GM21360 (cell line): ENCODE results near the gene NR4A2.

ENCODE experiments used
- ATAC-seq: cut with Tn5 transposase; IDR thresholded peaks from one replicate; pipeline ENCODE4 v1.9.1; 2021; ENCODE audit warnings: mild to moderate bottlenecking, moderate library complexity; ENCODE audit not compliant: unreplicated experiment

NR4A2 gene

GRCh38 chr2:156340804-156341451 lies 8.4 kb upstream of the NR4A2 start:
- ATAC-seq = no peak

GRCh38 chr2:156340377-156340776 lies 7.9 kb upstream of the NR4A2 start:
- no peak for ATAC-seq

- no peak for ATAC-seq
Measured at GRCh38 chr2:156339865-156340264, 7.3 kb upstream of the NR4A2 start.

- no peak for ATAC-seq
Measured at GRCh38 chr2:156339110-156339847, 6.8 kb upstream of the NR4A2 start.

GRCh38 chr2:156338578-156338977 lies 6.1 kb upstream of the NR4A2 start:
- ATAC-seq = no peak

- ATAC-seq = peak; percentile 27
Measured at GRCh38 chr2:156334496-156335478, 2.3 kb upstream of the NR4A2 start.

- ATAC-seq = peak; percentile 27
Measured at GRCh38 chr2:156333951-156334495, 1.5 kb upstream of the NR4A2 start.

GRCh38 chr2:156333274-156333950 lies 891 bp upstream of the NR4A2 start:
- peak; percentile 17 for ATAC-seq

- no peak for ATAC-seq
Measured at GRCh38 chr2:156332284-156332533, 312 bp downstream of the NR4A2 start.

- ATAC-seq = no peak
Measured at GRCh38 chr2:156331572-156332283, 793 bp downstream of the NR4A2 start.

- ATAC-seq = no peak
Measured at GRCh38 chr2:156329927-156330726, 2.4 kb downstream of the NR4A2 start.

- ATAC-seq = no peak
Measured at GRCh38 chr2:156329031-156329926, 3.2 kb downstream of the NR4A2 start.

GRCh38 chr2:156327835-156328695 lies 4.5 kb downstream of the NR4A2 start:
- no peak for ATAC-seq

- ATAC-seq = no peak
Measured at GRCh38 chr2:156326526-156327095, 5.9 kb downstream of the NR4A2 start.

- no peak for ATAC-seq
Measured at GRCh38 chr2:156325688-156326525, 6.6 kb downstream of the NR4A2 start.

- no peak for ATAC-seq
Measured at GRCh38 chr2:156323754-156324153, 8.8 kb downstream of the NR4A2 start.
